ENCODE results near the gene ZNF83.

The ZNF83 gene

DNA sequence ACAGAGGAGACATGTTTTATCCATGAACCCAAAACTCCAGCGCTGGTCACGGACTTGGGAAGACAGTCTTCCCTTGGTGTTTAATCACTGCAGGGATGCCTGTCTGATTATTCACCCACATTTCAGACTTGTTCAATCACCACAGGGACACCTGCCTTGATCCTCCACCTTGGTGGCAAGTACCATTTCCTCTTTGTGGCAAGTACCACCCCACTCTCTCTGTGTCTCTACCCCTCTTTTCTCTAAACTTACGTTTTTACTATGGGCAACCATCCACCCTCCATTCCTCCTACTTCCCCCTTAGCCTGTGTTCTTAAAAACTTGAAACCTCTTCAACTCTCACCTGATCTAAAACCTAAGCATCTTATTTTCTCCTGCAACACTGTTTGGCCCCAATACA lies 16.8 kb downstream of the ZNF83 start:
- Histone ChIP-seq H3K4me3 (ENCODE audit: low read length) (no peak overlapping the region), H3K9ac (ENCODE audit: low read length) (no peak overlapping the region), H3K4me1 (ENCODE audit: low read length) (no peaks in the 10 kb centered on the region), H3F3A (ENCODE audit: insufficient read depth, low read length) (no peaks in the 10 kb centered on the region), H3K27ac (ENCODE audit: low read length) (no peak overlapping the region), H3K79me2 (ENCODE audit: low read length) (no peaks in the 10 kb centered on the region), H2AFZ (ENCODE audit: low read length) (no peak overlapping the region), H4K20me1 (ENCODE audit: insufficient read depth, low read length) (no peaks in the 10 kb centered on the region), H3K4me2 (ENCODE audit: low read depth, low read length) (no peak overlapping the region), H3K9me2 (replicated peaks; ENCODE audit: insufficient read depth, low read length) (no peaks in the 10 kb centered on the region), H3K27me3 (replicated peaks; ENCODE audit: insufficient read depth, low read length) (no peaks in the 10 kb centered on the region), H3K36me3 (replicated peaks; ENCODE audit: insufficient read depth, low read length) (no peaks in the 10 kb centered on the region), H3K9me3 (replicated peaks; ENCODE audit: insufficient read depth, low read length) (no peaks in the 10 kb centered on the region)
- TF ChIP-seq, protein P1, sequence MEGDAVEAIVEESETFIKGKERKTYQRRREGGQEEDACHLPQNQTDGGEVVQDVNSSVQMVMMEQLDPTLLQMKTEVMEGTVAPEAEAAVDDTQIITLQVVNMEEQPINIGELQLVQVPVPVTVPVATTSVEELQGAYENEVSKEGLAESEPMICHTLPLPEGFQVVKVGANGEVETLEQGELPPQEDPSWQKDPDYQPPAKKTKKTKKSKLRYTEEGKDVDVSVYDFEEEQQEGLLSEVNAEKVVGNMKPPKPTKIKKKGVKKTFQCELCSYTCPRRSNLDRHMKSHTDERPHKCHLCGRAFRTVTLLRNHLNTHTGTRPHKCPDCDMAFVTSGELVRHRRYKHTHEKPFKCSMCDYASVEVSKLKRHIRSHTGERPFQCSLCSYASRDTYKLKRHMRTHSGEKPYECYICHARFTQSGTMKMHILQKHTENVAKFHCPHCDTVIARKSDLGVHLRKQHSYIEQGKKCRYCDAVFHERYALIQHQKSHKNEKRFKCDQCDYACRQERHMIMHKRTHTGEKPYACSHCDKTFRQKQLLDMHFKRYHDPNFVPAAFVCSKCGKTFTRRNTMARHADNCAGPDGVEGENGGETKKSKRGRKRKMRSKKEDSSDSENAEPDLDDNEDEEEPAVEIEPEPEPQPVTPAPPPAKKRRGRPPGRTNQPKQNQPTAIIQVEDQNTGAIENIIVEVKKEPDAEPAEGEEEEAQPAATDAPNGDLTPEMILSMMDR (IDR thresholded peaks at IDR 0.05; ENCODE audit: low read length) = no peak
- TF ChIP-seq EZH2phosphoT487 (IDR thresholded peaks at IDR 0.05; ENCODE audit: low read length) = no peak
- DNase-seq = no peak

DNA sequence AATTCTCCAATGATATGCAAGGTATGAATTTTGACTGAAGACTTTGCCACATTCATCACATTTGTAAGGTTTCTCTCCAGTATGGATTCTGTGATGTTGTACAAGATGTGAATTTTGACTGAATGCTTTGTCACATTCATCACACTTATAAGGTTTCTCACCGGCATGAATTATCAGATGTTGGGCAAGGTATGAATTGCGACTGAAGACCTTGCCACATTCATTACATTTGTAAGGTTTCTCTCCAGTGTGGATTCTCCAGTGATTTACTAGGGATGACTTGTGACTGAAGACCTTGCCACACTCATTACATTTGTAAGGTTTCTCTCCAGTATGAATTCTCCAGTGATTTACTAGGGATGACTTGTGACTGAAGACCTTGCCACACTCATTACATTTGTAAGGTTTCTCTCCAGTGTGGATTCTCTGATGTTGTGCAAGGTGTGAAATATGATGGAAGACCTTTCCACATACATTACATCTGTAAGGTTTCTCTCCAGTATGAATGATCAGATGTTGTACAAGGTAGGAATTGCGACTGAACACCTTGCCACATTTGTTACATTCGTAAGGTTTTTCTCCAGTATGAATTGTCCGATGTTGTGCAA lies 24.8 kb downstream of the ZNF83 start:
- no peak overlapping the region for H3K4me2 ChIP-seq (ENCODE audit: low read depth, low read length)
- no peaks in the 10 kb centered on the region for H3K36me3 ChIP-seq (replicated peaks; ENCODE audit: insufficient read depth, low read length)
- no peaks in the 10 kb centered on the region for H3K27me3 ChIP-seq (replicated peaks; ENCODE audit: insufficient read depth, low read length)
- no peaks in the 10 kb centered on the region for H4K20me1 ChIP-seq (ENCODE audit: insufficient read depth, low read length)
- H3K4me1 ChIP-seq (ENCODE audit: low read length) = no peaks in the 10 kb centered on the region
- H3K79me2 ChIP-seq (ENCODE audit: low read length) = no peaks in the 10 kb centered on the region
- H3K27ac ChIP-seq (ENCODE audit: low read length) = no peak overlapping the region
- H3K9me2 ChIP-seq (replicated peaks; ENCODE audit: insufficient read depth, low read length) = no peaks in the 10 kb centered on the region
- H3K9me3 ChIP-seq (replicated peaks; ENCODE audit: insufficient read depth, low read length) = no peaks in the 10 kb centered on the region
- DNase-seq = no peak
- no peak overlapping the region for H3K4me3 ChIP-seq (ENCODE audit: low read length)
- H3K9ac ChIP-seq (ENCODE audit: low read length) = no peak overlapping the region
- no peaks in the 10 kb centered on the region for H3F3A ChIP-seq (ENCODE audit: insufficient read depth, low read length)
- H2AFZ ChIP-seq (ENCODE audit: low read length) = no peak overlapping the region
- TF ChIP-seq EZH2phosphoT487 (IDR thresholded peaks at IDR 0.05; ENCODE audit: low read length) = no peak
- TF ChIP-seq, protein P1 (IDR thresholded peaks at IDR 0.05; ENCODE audit: low read length) = no peak
- TF ChIP-seq EZH2 (optimal IDR thresholded peaks at IDR 0.05; ENCODE audit: low read depth, low read length) = no peak

DNA sequence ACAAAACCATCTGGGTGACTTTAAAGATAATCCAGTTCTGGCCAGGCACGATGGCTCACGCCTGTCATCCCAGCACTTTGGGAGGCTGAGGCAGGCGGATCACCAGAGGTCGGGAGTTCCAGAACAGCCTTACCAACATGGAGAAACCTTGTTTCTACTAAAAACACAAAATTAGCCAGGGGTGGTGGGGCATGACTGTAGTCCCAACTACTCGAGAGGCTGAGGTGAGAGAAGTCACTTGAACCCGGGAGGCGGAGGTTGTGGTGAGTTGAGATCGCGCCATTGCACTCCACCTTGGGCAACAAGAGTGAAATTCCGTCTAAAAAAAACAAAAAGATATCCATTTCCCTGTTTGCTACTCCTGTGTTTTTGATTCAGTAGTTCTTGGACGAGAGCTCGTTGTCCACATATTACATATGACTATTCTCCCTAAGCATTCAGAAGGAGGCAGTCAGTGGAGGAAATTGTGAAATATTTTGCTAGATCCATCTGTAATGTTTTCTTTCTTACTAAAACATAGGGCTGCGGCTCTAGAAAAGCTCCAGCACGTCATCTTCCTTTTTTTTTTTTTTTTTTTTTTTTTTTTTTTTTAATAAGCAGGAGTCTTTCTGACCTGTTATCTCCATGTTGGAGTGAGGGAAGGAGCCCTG lies 34.5 kb downstream of the ZNF83 start:
- Histone ChIP-seq H3K9me2 (replicated peaks; ENCODE audit: insufficient read depth, low read length) (no peaks in the 10 kb centered on the region), H3K9me3 (replicated peaks; ENCODE audit: insufficient read depth, low read length) (no peaks in the 10 kb centered on the region), H3K4me2 (ENCODE audit: low read depth, low read length) (no peak overlapping the region), H3K27ac (ENCODE audit: low read length) (no peak overlapping the region), H3K9ac (ENCODE audit: low read length) (no peak overlapping the region), H3F3A (ENCODE audit: insufficient read depth, low read length) (no peaks in the 10 kb centered on the region), H3K27me3 (replicated peaks; ENCODE audit: insufficient read depth, low read length) (no peaks in the 10 kb centered on the region), H3K4me1 (ENCODE audit: low read length) (no peaks in the 10 kb centered on the region), H2AFZ (ENCODE audit: low read length) (no peak overlapping the region), H4K20me1 (ENCODE audit: insufficient read depth, low read length) (no peaks in the 10 kb centered on the region), H3K4me3 (ENCODE audit: low read length) (no peak overlapping the region), H3K79me2 (ENCODE audit: low read length) (no peaks in the 10 kb centered on the region), H3K36me3 (replicated peaks; ENCODE audit: insufficient read depth, low read length) (no peaks in the 10 kb centered on the region)
- TF ChIP-seq EZH2 (optimal IDR thresholded peaks at IDR 0.05; ENCODE audit: low read depth, low read length) (no peak), EZH2phosphoT487 (IDR thresholded peaks at IDR 0.05; ENCODE audit: low read length) (no peak)
- TF ChIP-seq, protein P1 (IDR thresholded peaks at IDR 0.05; ENCODE audit: low read length) = no peak
- DNase-seq = no peak
